T-helper 2 cell treated with Interferon-gamma antibody and Interleukin-4, amounts not matched to agents 100 ng/mL and 5 ng/mL, for 36 hours (primary cell): ENCODE measurements around the gene FTCDNL1. TPM values are rescaled to one million over a fixed set of nuclear protein-coding genes. Genes with fewer than 3 reads are reported as not detected.

Source experiments
- intact Hi-C: fragments of 100-400 bp; cut with micrococcal nuclease; formaldehyde crosslinking; loops from one replicate; pipeline ENCODE4 v1.15.1; 2023
- total RNA-seq: library from RNA; stranded (reverse); gene quantifications from 2 replicates; pipeline ENCODE4 v1.2.3, GENCODE V29; 2022

FTCDNL1 gene
- 1.1 and 1.2 TPM in 2 replicates for total RNA-seq

- intact Hi-C loops: loop anchor here (1.0 kb wide), 1 partner anchor 60 kb away; the partner anchor contains the start of gene C2orf69
These were observed at the start of gene FTCDNL1 for GRCh38 chr2:199850718-199851500. TSS of gene FTCDNL1 (minus strand) at chr2:199851192. CDS start at chr2:199848962, 2,230 bp downstream.

GRCh38 chr2:199896617-199897016, 45.6 kb upstream of the FTCDNL1 start:
- intact Hi-C loops: no loop called here

DNA sequence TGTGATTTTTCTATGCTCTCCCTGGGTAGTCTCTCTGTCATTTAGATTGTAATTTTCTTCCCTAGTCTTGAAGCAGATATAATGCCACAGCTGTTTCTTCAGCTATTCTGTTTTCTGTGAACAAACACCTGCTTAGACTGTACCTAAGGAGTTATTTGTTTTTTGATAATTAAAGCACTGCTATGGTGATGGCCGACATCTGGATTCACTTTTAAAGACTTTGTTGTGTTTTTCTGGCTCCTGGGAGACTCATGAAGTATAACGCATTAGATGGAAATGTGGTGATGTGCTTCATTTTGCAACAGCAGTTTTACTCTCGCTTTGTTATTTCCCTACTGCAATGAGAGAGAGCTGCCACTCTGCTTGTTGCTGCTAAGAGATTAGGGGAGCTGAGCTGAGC, 44.4 kb upstream of the FTCDNL1 start:
- intact Hi-C loops: no loop called here

GRCh38 chr2:199883474-199884212, 32.7 kb upstream of the FTCDNL1 start:
- intact Hi-C loops: no loop called here

DNA sequence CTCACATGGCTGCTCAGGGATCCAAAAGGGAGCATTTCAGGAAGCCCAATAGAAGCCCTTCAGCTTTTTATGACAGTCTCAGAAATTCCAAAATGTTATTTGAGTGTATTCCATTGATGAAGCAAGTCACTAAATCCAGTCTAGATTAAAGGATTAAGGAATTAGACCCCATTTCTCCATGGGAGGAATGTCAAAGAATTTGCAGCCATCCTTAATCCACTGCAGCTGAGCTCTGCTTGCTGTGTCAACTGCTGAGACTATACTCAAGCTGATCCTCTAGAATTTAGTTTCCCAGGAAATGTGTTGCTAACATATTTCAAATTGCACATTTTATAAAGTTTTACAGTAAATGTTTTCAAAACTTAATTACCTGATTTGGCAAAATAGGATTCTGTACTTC, 31.7 kb upstream of the FTCDNL1 start:
- intact Hi-C loops: no loop called here

DNA sequence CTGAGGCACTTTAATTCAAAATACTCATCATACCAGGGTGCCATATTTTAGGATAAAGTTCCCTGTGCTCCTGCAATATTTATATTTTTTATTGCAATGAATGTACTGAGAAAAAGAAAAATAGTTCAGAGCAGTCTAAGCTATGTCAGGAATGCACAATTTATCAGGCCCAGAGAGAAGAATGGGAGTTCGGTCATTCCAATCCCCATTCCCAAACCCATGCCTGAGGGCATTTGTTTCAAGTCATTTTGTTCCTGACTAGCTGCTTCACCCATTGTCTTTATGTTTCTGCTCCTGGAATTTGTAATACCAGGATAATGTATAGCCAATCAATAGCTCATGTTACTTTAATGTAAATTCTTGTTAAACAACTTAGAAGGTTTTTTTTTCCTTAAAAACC, 24.4 kb upstream of the FTCDNL1 start:
- intact Hi-C loops: no loop called here

DNA sequence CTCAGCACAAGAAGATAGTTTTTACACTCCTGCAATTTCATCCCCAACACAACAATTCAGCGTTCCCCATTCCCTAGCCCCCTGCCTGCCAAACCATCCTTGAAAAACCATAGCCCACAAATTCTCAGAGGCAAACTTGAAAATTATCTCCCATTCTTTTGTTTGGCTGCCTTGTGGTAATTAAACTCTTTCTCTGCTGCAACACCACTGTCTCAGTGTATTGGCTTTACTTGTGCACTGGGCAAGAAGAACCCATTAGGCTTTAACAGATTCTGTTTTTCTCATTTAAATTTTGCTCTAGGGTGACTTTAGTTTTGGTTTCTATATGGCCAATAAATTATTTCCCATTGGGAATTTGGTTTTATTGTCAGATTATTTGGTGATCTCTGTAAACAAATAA, 23.2 kb upstream of the FTCDNL1 start:
- intact Hi-C loops: no loop called here

GRCh38 chr2:199870581-199870980, 19.6 kb upstream of the FTCDNL1 start:
- intact Hi-C loops: no loop called here

GRCh38 chr2:199869653-199870052, 18.7 kb upstream of the FTCDNL1 start:
- intact Hi-C loops: no loop called here

- intact Hi-C loops: no loop called here
These were observed 18.2 kb upstream of the FTCDNL1 start for GRCh38 chr2:199869227-199869541.

DNA sequence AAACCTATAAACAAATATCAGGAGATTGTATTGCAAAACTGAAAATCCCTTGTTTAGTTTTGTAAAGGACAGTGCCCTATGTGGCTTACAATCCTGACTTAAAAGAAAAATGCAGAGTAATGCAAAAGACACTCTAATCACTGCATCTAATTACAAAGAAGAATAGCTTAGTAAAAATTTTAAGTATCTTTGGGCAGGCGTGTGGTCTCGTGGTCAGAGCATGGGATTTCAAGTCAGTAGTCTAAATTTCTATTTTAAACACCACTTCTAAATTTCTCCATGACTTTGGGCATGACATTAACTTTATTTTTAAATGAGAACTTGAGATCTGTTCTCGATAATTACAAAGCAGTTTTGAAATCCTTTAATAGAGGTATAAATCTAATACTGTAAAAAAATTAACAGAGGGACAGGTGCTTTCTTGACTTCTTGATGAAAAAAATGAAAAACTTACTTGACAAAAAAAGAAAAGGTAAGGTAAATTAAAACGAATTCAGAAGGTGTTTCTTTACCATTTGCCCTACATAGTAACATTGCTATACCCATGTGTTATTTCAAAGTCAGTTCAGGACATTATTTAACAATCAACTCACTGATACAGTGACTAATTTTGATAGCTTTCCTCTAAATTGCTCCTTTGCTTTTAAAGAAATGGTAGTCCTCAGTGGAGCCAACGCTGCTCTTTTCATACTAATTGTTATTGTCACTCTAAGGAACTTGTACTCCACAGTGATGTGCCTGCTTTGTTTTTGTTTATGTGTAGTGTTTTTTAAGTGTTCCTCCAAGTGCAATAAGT, 17.6 kb upstream of the FTCDNL1 start:
- intact Hi-C loops: no loop called here

- intact Hi-C loops: no loop called here
These were observed 14.9 kb upstream of the FTCDNL1 start for GRCh38 chr2:199865905-199866304.

GRCh38 chr2:199862788-199863187, 11.8 kb upstream of the FTCDNL1 start:
- intact Hi-C loops: no loop called here

DNA sequence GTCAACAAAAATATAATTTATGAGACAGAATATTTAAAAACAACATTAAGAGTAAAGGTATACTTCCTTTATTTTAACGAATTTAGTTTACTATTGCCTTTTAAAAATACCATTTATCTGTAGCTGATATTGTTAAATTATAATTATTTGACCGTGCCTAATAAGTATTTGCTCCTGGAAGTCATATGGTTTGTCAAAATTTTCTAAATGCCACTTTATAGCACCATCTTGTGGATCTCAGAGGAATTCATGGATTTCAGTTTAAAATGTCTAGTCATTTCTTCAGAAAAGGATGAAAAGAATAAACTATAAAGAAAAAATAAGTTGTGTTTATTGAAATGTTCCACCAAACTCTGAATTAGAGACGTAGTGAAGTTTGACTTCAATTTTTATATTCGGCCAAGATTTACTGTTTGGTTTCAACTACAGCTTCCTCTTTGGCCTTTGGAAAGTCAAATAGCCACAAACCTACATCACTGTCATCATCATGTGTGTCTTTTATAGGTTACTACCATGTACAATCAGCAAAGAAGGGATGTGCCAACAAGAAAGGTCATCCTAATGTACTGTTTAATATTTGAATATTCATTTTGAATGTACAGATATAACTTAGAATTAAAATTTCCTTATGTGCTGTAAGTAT, 10.3 kb upstream of the FTCDNL1 start:
- intact Hi-C loops: loop anchor here (1.0 kb wide), 1 partner anchor 157 kb away; no protein-coding TSS in a partner anchor

GRCh38 chr2:199855812-199856211, 4.8 kb upstream of the FTCDNL1 start:
- intact Hi-C loops: no loop called here

DNA sequence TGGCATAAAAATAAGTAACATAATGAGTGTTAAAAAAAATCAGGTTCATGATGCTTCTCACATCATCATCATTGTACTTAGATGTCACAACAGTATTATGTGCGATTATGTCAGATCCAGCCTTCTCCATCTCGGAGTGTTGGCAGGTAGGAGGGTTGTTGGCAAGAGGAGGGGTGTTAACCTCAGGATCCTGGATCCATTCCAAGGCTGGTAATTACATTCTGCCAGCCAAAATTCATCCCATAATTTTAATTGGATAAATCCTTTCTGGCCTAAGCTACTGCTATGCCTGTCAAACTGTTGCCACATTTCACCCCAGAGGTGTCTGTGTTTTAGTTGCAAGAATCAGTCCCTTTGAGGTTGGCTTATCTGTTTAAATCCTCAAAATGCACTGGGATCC, 891 bp upstream of the FTCDNL1 start:
- intact Hi-C loops: loop anchor here (1.0 kb wide), 1 partner anchor 59 kb away; the partner anchor contains the start of gene C2orf69

- intact Hi-C loops: loop anchor here (1.0 kb wide), 1 partner anchor 60 kb away; the partner anchor contains the start of gene C2orf69
These were observed 464 bp upstream of the FTCDNL1 start for GRCh38 chr2:199851501-199851810.

- intact Hi-C loops: no loop called here
These were observed 724 bp downstream of the FTCDNL1 start for GRCh38 chr2:199850218-199850717.

DNA sequence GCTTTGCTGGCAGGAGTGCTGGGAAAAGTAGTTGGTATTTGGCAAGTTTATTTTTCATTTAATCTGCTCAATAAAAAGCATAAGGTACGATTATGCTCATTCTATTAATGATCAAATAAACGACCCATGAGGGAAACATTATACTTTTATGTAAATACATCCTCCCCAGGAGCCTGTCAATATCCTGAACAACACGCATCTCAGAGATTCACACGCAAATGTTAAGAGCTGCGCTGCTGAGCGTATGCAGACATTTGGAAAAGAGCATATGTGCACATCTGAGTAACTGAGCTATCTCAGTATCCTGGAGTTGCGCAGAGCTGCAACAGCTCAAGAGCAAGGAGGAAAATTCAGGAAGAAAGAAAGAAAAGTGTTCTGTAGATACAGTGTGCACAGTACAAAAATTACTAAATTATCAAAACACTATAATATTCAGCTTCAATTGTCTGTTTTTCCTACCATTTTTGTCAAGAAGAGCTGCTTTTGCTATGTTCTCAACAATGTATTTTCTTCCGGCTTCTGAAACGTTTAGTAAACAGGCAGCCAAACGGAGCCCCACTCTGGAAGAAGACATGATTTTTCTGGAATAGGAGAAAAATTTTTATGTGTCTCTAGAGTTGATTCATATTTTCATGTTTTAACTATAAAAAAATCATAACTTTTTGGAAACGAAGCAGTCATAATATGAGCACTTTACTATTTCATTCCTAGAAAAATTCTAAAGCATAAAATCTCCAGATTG, 2.4 kb downstream of the FTCDNL1 start:
- intact Hi-C loops: no loop called here

DNA sequence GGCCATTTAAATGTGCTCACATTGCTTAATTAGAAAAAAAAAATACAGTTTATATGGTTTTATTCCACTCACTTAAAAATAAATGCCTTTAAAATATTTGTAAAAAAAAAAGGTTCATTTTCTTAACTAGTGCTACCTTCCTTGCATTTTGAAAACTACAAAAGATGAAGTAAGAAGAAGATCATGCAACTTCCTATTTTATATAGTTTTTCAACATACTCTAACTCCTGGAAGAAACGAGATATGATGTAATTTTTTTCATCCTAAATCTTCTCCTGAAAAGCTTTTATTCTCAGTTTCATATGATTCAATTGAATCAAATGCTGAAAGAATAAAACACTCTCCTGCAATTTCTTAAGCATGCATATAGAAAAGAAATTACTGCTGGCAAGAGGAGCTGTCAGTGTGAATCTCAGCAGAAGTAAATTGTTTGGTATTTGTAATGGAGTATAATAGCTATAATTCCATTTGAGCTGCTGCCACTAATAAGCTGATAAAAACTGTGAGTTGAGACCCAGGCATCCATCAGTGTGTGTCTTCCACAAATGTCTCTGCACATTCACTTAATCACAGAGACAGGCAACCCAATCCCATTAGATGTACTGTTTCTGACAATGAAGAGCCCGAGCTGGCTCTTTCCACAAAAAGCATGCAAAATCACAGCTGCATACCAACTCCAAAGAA, 3.7 kb downstream of the FTCDNL1 start:
- intact Hi-C loops: no loop called here
